ENCODE measurements around the gene TSKU.

DNA sequence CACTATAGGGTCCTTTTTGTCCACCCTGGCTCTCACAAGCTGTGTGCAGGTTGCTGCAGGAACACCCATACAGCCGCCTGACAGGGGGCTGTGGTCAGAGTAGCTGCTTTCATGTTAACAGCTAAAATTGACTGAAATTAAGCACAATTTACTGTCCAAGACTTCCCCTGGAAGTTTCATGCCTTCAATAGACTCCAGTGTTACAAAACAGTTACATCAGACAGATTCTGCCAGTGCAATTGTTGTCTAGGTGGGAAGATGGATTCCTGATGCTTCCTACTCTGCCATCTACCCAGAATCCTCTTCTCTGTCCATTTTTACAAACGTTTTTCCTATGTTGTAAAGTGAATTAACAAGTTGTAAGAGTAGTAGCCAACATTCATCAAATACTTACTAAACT, 5.3 kb upstream of the TSKU start:
- no peak for TF ChIP-seq EZH2 (IDR thresholded peaks at IDR 0.05)
- no peak for TF ChIP-seq POLR2AphosphoS5 (IDR thresholded peaks at IDR 0.05; ENCODE audit: borderline replicate concordance, low read depth, low read length)

Measured in SK-N-MC (cell line).